K562 (cell line): ENCODE data around the gene LIPJ.

Experiments used
- ETV5 ChIP-seq: sonication (generic); formaldehyde crosslinking; IDR thresholded peaks from 2 replicates; pipeline ENCODE4 v1.4.0; 2020; ENCODE audit warnings: low read depth, mild to moderate bottlenecking, missing genetic modification reagents
- KLF16 ChIP-seq: IDR thresholded peaks from 2 replicates; pipeline ENCODE4 v1.6.1; 2016; ENCODE audit warnings: antibody characterized with exemption
- PYGO2 ChIP-seq: fragments of 450-650 bp; IDR thresholded peaks from 2 replicates; pipeline ENCODE4 v1.6.1; 2016; ENCODE audit warnings: mild to moderate bottlenecking, missing genetic modification characterization, moderate library complexity, missing compliant biosample characterization
- SREBF1 ChIP-seq: fragments of 150-350 bp; IDR thresholded peaks from 2 replicates; pipeline ENCODE4 v1.6.1; 2014; ENCODE audit warnings: antibody characterized with exemption, low read depth, low read length, borderline replicate concordance
- TF ChIP-seq, protein P1 (sequence below): sonication (generic); formaldehyde crosslinking; IDR thresholded peaks from 2 replicates; pipeline ENCODE4 v1.8.1; 2022; ENCODE audit warnings: missing genetic modification reagents
- TF ChIP-seq, protein P2 (sequence below): sonication (generic); formaldehyde crosslinking; IDR thresholded peaks from 2 replicates; pipeline ENCODE4 v1.4.0; 2020; ENCODE audit warnings: mild to moderate bottlenecking, missing genetic modification reagents
- TF ChIP-seq, protein P3 (sequence below): fragments of 450-650 bp; IDR thresholded peaks from 2 replicates; pipeline ENCODE4 v1.6.1; 2016; ENCODE audit warnings: mild to moderate bottlenecking

DNA sequence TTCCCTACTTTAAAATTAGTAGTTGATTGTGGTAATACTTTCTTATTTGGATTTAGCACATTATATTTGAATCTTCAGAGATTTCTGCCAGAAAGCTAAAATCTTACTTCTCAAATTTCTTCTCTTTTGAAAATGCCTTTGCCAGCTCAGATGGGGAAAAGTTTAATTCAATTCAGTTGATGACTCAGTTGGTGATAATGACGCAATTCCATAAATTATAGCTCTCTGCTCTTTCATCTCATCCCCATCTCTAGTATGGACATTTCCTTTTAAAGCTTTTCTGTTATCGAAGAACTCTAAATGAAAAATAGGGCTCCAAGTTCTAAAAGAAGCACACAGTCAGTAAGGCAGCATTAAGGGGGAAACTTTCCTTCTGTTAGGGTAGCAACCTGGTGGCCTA, 28.9 kb upstream of the LIPJ start:
- TF ChIP-seq, protein P1, sequence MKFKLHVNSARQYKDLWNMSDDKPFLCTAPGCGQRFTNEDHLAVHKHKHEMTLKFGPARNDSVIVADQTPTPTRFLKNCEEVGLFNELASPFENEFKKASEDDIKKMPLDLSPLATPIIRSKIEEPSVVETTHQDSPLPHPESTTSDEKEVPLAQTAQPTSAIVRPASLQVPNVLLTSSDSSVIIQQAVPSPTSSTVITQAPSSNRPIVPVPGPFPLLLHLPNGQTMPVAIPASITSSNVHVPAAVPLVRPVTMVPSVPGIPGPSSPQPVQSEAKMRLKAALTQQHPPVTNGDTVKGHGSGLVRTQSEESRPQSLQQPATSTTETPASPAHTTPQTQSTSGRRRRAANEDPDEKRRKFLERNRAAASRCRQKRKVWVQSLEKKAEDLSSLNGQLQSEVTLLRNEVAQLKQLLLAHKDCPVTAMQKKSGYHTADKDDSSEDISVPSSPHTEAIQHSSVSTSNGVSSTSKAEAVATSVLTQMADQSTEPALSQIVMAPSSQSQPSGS = no peak
- TF ChIP-seq SREBF1 (no peak), ETV5 (CRISPR knock-in tag) (no peak), PYGO2 (tag) (no peak), KLF16 (no peak)
- TF ChIP-seq, protein P2, sequence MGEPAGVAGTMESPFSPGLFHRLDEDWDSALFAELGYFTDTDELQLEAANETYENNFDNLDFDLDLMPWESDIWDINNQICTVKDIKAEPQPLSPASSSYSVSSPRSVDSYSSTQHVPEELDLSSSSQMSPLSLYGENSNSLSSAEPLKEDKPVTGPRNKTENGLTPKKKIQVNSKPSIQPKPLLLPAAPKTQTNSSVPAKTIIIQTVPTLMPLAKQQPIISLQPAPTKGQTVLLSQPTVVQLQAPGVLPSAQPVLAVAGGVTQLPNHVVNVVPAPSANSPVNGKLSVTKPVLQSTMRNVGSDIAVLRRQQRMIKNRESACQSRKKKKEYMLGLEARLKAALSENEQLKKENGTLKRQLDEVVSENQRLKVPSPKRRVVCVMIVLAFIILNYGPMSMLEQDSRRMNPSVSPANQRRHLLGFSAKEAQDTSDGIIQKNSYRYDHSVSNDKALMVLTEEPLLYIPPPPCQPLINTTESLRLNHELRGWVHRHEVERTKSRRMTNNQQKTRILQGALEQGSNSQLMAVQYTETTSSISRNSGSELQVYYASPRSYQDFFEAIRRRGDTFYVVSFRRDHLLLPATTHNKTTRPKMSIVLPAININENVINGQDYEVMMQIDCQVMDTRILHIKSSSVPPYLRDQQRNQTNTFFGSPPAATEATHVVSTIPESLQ (CRISPR knock-in tag) = no peak
- TF ChIP-seq, protein P3, sequence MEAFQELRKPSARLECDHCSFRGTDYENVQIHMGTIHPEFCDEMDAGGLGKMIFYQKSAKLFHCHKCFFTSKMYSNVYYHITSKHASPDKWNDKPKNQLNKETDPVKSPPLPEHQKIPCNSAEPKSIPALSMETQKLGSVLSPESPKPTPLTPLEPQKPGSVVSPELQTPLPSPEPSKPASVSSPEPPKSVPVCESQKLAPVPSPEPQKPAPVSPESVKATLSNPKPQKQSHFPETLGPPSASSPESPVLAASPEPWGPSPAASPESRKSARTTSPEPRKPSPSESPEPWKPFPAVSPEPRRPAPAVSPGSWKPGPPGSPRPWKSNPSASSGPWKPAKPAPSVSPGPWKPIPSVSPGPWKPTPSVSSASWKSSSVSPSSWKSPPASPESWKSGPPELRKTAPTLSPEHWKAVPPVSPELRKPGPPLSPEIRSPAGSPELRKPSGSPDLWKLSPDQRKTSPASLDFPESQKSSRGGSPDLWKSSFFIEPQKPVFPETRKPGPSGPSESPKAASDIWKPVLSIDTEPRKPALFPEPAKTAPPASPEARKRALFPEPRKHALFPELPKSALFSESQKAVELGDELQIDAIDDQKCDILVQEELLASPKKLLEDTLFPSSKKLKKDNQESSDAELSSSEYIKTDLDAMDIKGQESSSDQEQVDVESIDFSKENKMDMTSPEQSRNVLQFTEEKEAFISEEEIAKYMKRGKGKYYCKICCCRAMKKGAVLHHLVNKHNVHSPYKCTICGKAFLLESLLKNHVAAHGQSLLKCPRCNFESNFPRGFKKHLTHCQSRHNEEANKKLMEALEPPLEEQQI = no peak
